ENCODE measurements around the gene HHIPL1.

HHIPL1 gene

GRCh38 chr14:99644723-99645544, at the start of gene HHIPL1:
TSS of gene HHIPL1 (plus strand) at chr14:99645129. CDS start at chr14:99645208, 79 bp downstream.
- no peak for DNase-seq

DNA sequence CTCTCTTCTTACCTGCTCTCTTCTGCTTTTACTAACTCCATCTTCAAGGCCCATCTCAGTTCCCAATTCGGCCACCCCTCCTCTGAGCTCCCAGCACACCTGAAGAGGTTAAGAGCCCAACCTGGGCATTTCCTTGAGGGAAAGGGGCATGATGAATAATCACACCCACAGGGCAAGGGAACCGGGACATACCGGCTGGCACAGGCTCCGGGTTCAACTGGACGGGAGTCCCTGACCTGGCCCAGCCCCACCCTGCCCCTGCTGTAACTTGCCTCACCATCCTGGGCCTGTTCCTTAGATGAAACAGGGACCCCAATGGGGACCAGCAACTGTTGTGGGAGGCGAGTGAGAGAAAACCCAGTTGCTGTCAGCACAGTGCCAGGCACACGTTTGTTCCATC, 49.4 kb upstream of the HHIPL1 start:
- no peak for DNase-seq

DNA sequence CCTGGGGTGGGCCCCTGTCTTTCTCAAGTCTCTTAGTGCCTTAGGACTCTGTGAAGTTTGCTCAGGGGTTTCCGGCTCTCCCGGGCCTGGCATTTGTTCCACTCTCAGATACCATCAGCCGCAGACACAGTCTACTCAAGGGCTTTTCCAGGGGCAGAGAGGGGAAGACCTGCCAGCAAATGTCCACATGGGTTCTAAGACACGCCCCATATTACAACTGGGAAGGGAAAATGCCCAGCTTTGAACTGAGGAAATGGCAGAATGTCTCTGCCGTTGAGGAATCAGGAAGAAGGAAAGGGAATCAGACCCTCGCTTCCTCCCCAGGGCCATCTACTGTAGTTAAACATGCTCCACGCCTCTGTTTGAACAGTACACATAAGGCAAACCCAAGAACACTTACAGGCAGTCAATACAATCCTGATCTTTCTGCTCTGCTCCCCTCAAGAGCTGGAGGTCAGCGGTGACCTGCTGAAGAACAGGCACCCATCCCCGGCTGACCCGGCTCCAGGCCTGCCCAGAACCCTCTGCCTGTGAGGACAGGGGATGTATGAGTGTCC, 48.8 kb upstream of the HHIPL1 start:
- DNase-seq: no peak

- DNase-seq: no peak
Measured at GRCh38 chr14:99596772-99597171, 48.2 kb upstream of the HHIPL1 start.

GRCh38 chr14:99597911-99598600, 46.9 kb upstream of the HHIPL1 start:
- no peak for DNase-seq

DNA sequence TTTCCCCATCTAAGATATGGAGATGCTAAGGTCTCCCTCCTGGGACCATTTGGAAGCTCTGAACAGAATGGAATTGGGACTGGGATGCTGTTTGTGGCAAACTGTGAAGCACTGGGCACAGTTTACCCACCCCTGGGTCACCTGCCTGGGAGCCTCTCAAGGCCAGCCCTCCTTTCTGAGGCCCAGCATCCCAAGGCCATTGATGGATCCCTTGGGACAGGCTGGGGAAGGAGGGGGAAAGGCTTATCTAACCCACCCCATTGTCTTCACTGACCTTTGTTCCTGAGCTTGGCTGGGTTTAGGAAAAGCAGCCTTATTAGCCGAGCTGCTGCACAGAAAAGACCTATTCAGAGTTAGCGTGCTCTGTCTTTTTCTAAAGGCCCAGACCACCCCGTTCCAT, 46.2 kb upstream of the HHIPL1 start:
- DNase-seq: no peak

DNA sequence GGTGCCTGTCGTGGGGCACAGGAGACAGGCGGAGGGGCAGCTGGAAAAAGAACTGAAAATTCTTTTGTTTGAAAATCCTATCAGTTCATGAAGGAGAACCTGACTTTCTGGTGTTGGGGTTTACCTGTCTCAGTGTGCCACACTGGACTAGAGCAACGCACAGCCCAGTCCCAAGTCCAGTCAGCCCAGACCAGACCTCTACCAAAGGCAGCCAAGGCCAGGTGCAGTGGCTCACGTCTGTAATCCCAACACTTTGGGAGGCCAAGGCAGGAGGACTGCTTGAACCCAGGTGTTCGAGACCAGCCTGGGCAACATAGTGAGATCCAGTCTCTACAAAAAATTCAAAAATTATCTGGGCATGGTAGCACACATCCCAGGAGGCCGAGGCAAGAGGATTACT, 45.5 kb upstream of the HHIPL1 start:
- DNase-seq: no peak

DNA sequence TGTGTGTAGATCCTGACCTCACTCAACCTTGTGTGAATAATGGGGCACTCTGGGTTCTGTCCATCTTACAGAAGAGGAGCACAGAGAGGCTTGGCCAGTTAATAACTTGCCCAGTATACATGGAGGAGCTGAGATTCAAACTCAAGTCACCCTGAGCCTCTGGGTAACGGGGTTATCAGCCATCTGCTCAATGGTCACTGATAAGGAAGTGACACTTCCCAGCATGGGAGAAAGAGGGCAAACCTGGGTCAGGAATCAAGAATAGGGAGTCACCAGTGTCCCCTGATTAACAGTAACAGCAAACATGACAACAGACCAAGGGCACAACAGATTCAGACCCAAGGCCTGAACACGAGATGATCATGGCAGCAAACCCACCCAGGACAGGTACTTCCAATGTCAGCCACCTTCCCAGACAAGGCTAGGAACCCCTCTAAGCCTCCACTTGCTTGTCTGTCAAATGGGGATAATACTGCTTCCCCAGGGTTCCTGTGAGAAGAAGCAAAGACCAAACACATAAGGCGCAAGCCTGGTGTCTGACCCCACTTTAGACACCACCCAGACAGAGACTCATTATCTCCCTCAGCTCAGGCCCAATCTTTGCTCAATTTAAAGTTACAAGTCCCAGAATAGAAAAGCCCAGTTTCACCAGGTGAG, 44.6 kb upstream of the HHIPL1 start:
- DNase-seq: no peak

DNA sequence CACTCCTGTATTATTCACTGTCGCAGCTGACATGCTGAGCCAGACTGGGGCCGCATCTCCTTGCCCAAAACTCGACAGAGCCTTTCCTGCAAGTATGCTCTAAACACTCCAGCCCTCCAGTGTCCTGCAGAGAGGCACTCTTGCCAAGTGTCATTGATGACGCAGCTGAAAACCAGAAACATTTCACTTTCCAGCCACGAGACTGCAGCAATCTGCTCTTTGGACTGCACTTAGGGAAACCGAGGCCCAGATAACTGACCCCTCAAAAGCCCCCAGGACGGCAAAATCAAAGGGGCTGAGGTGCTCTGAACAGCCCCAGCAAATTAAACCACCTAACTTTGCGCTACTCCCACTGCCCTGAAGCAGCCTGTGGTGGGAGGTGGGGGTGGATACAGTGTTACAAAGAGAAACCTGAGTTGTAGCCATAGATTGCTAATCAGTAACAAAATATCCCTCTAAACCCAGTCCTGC, 43.5 kb upstream of the HHIPL1 start:
- DNase-seq: no peak

GRCh38 chr14:99602054-99602787, 42.7 kb upstream of the HHIPL1 start:
- no peak for DNase-seq

- no peak for DNase-seq
Measured at GRCh38 chr14:99602788-99603415, 42.0 kb upstream of the HHIPL1 start.

DNA sequence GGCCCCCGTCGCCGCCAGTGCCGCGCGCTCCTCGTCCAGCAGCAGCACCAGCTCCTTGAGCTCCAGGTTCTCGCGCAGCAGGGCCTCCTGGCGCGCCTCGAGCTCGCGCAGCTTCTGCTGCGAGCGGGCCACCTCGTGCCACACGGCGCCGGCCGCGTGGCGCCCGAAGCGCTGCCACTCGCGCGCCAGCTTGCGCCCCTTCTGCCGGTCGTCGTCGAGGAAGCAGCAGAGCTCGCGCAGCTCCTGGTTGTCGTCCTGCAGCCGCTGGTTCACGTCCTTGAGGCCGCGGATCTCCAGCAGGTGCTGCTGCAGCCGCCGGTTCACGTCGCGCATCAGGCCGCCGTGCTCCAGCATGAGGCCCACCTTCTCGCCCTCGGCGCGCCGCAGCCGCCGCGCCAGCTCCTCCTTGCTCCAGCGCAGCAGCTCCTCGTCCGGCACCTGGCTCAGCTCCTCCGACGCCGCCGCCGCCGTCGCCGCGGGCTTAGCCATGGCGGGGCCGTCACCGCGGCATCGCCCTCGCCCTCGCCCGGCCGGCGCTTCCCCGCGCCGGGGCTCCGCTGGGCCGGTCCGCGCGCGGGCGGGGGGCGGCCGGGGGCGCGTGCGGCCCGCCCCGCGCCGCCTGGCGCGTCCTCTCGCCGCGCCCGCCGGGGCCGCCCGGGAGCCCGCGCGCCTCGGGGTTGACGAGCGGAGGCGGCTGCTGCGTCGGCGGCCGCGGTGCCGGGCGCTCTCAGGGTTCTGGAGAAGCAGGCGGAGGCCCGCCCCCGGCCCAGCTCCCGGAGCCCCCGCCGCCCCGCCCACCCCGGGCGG, 41.3 kb upstream of the HHIPL1 start, which contains the start of gene CCDC85C:
Gene CCDC85C (minus strand): TSS at position 737 of the 807 bp plus-strand sequence. CDS start 248 bp downstream, at position 489.
- peak; percentile 13 for DNase-seq

- DNase-seq: peak; percentile 87
Measured at GRCh38 chr14:99604278-99604765, 40.6 kb upstream of the HHIPL1 start.

DNA sequence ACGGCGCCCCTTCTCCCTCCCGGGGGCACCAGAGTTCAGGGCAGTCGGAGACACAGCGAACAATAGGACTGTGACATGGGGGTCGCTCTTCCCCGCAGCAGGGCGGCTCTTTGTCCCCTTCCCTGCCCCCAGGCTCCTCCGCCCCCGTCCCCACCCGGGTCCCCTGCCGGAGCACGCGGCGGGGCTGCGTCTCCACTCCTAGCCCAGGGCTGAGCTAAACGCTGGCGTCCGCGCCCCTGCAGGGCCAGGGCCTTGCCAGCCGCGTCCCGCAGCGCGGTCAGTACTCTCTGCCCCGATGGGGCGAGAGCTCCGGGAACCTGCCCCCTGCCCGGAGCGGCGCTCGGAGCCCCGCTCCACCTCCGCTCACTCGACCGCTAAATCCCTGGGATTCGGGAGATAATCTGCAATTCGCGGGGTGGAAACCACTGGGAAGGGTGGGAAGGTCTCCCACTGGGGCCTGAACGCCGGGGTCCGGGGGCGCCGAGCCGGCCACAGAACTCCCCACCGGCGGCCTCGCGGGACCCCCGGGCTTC, 40.1 kb upstream of the HHIPL1 start:
- peak; percentile 33 for DNase-seq

DNA sequence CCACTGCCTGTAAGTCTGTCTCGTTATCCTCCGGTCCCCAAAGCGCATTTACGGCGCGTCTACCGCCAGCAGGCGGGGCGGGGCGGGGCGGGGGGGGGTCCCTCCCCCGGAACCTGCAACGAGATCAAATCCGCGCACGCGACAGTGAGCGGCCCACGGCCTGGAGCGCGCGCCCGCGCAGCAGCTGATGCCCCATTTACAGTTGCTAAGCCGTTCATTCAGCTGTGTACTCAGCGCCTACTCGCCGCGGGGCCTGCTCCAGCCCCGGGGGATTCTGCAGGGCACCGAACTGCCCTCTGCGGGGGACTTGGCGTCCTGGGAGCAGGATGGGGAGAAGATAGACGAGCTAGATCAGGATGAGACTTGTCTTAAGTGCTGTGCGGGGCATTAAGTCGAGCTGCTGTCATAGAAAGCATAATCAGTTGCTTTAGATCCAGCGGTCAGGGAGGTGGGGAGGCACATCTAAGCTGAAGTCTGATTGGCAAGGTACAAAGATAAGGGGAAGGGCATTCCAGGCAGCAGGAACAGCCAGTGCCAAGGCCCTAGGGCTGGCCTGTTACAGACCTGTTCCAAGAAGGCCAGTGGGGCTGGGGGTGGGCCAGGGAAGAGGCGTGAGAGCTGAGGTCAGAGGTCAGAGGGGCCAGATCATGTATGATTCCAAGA, 39.5 kb upstream of the HHIPL1 start:
- peak; percentile 54 for DNase-seq

DNA sequence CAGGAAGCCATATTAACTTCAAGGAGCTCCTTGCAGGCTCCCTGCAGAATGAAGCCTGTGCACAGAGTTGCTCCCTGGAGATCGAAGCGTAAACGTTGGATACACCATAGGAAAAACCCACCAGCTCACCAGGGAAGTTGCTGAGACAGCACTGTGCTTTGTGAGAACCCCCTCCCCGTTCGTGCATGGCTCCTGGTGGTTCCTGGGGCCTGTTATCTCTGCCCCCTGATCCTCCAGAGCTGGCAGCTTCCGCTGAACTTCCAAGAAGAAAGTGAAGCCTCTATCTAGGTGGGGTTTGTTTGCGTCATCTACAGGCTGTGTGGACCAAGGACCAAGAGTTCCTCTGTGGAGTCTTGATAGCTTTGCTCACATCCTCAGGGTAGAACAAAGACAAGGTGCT, 38.6 kb upstream of the HHIPL1 start:
- DNase-seq: peak; percentile 39

DNA sequence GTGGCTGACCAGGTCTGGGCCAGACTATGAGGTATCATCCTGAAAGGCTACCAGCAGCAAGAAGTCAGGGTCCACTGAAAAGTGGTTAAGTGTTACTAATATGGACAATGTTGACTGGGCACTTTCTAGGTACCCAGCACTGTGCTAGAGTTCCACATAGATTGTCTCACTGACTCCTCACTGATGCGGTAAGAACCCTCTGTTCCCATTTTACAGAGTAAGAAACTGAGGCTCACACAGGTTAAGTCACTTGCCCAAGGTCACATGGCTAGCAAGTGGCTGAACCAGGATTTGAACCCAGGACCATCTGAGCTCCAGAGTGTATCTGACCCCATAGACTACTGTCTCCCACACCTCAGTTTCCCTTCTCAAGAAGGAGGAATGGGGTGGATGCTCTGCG, 36.3 kb upstream of the HHIPL1 start:
- DNase-seq: no peak

- DNase-seq: no peak
Measured at GRCh38 chr14:99609245-99610170, 35.4 kb upstream of the HHIPL1 start.

GRCh38 chr14:99611646-99612045, 33.3 kb upstream of the HHIPL1 start:
- no peak for DNase-seq
